ENCODE measurements around the gene PXN. TPM values are rescaled to one million over a fixed set of nuclear protein-coding genes. Genes with fewer than 3 reads are reported as not detected.

Gene PXN
- total and polyA plus RNA-seq, 2 of the 13 experiments (the other 11 are each of a cell fraction or from before 2014, with no cell fraction given), result 13.6 to 14.2 TPM

DNA sequence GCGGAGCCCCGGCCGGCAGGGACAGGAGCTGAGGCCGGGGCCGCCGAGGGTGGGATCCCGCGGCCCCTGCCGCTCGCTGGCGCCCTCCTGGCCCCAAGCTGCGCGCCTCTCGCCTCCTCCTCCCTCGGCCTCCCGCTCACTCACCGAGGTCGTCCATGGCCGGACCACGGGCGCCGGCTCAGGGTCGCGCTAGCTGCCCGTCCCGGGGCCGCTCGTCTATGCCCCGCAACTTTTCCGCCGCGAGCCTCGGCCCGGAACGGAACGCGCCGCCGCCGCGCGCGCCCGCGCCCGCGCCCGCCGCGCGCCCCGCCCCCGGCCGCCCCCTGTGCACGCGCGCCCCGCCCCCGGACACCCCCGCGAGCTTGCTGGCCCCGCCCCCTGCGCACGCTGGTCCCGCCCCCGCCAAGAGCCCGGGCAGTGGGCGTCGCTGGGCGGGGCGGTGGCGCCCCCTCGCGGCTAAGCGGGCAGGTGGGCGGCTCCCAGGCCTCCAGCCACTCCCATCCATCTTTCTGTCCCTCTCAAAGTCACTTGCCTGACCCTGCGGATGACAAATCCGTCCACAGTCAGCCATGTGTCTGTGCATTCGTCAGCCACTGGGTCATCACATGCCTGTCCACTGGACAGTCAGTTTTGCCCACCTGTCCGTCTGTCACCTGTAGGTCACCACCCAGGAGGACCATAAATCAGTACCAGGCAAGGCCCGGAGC, at the start of gene PXN (continued):
- TF ChIP-seq, protein P1, sequence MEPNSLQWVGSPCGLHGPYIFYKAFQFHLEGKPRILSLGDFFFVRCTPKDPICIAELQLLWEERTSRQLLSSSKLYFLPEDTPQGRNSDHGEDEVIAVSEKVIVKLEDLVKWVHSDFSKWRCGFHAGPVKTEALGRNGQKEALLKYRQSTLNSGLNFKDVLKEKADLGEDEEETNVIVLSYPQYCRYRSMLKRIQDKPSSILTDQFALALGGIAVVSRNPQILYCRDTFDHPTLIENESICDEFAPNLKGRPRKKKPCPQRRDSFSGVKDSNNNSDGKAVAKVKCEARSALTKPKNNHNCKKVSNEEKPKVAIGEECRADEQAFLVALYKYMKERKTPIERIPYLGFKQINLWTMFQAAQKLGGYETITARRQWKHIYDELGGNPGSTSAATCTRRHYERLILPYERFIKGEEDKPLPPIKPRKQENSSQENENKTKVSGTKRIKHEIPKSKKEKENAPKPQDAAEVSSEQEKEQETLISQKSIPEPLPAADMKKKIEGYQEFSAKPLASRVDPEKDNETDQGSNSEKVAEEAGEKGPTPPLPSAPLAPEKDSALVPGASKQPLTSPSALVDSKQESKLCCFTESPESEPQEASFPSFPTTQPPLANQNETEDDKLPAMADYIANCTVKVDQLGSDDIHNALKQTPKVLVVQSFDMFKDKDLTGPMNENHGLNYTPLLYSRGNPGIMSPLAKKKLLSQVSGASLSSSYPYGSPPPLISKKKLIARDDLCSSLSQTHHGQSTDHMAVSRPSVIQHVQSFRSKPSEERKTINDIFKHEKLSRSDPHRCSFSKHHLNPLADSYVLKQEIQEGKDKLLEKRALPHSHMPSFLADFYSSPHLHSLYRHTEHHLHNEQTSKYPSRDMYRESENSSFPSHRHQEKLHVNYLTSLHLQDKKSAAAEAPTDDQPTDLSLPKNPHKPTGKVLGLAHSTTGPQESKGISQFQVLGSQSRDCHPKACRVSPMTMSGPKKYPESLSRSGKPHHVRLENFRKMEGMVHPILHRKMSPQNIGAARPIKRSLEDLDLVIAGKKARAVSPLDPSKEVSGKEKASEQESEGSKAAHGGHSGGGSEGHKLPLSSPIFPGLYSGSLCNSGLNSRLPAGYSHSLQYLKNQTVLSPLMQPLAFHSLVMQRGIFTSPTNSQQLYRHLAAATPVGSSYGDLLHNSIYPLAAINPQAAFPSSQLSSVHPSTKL (CRISPR knock-in tag; IDR thresholded peaks at IDR 0.05), result peak; percentile 57
- TF ChIP-seq SOX13 (IDR thresholded peaks at IDR 0.05) (no peak), SOX13 (CRISPR knock-in tag; conservative IDR thresholded peaks at IDR 0.05 in 1 of 2, IDR thresholded peaks at IDR 0.05 in 1 of 2) (no peak), NR2F1 (CRISPR knock-in tag; IDR thresholded peaks at IDR 0.05) (peak; percentile 39 to 62; a peak in 2 of 4 replicates), MXI1 (IDR thresholded peaks at IDR 0.05; ENCODE audit: borderline replicate concordance, low read depth, low read length) (peak; percentile 88; the same call in 1 of the 3 replicates), HDAC6 (IDR thresholded peaks at IDR 0.05; ENCODE audit: low read depth, low read length) (no peak)
- TF ChIP-seq, protein P2, sequence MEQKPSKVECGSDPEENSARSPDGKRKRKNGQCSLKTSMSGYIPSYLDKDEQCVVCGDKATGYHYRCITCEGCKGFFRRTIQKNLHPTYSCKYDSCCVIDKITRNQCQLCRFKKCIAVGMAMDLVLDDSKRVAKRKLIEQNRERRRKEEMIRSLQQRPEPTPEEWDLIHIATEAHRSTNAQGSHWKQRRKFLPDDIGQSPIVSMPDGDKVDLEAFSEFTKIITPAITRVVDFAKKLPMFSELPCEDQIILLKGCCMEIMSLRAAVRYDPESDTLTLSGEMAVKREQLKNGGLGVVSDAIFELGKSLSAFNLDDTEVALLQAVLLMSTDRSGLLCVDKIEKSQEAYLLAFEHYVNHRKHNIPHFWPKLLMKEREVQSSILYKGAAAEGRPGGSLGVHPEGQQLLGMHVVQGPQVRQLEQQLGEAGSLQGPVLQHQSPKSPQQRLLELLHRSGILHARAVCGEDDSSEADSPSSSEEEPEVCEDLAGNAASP (CRISPR knock-in tag; IDR thresholded peaks at IDR 0.05; ENCODE audit: borderline replicate concordance), result peak; percentile 19
- TF ChIP-seq, protein P3, sequence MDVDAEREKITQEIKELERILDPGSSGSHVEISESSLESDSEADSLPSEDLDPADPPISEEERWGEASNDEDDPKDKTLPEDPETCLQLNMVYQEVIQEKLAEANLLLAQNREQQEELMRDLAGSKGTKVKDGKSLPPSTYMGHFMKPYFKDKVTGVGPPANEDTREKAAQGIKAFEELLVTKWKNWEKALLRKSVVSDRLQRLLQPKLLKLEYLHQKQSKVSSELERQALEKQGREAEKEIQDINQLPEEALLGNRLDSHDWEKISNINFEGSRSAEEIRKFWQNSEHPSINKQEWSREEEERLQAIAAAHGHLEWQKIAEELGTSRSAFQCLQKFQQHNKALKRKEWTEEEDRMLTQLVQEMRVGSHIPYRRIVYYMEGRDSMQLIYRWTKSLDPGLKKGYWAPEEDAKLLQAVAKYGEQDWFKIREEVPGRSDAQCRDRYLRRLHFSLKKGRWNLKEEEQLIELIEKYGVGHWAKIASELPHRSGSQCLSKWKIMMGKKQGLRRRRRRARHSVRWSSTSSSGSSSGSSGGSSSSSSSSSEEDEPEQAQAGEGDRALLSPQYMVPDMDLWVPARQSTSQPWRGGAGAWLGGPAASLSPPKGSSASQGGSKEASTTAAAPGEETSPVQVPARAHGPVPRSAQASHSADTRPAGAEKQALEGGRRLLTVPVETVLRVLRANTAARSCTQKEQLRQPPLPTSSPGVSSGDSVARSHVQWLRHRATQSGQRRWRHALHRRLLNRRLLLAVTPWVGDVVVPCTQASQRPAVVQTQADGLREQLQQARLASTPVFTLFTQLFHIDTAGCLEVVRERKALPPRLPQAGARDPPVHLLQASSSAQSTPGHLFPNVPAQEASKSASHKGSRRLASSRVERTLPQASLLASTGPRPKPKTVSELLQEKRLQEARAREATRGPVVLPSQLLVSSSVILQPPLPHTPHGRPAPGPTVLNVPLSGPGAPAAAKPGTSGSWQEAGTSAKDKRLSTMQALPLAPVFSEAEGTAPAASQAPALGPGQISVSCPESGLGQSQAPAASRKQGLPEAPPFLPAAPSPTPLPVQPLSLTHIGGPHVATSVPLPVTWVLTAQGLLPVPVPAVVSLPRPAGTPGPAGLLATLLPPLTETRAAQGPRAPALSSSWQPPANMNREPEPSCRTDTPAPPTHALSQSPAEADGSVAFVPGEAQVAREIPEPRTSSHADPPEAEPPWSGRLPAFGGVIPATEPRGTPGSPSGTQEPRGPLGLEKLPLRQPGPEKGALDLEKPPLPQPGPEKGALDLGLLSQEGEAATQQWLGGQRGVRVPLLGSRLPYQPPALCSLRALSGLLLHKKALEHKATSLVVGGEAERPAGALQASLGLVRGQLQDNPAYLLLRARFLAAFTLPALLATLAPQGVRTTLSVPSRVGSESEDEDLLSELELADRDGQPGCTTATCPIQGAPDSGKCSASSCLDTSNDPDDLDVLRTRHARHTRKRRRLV (CRISPR knock-in tag; IDR thresholded peaks at IDR 0.05), result no peak
- TF ChIP-seq, protein P4, sequence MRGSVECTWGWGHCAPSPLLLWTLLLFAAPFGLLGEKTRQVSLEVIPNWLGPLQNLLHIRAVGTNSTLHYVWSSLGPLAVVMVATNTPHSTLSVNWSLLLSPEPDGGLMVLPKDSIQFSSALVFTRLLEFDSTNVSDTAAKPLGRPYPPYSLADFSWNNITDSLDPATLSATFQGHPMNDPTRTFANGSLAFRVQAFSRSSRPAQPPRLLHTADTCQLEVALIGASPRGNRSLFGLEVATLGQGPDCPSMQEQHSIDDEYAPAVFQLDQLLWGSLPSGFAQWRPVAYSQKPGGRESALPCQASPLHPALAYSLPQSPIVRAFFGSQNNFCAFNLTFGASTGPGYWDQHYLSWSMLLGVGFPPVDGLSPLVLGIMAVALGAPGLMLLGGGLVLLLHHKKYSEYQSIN (CRISPR knock-in tag; IDR thresholded peaks at IDR 0.05; ENCODE audit: borderline replicate concordance), result no peak
- TF ChIP-seq, protein P5, sequence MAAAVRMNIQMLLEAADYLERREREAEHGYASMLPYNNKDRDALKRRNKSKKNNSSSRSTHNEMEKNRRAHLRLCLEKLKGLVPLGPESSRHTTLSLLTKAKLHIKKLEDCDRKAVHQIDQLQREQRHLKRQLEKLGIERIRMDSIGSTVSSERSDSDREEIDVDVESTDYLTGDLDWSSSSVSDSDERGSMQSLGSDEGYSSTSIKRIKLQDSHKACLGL (CRISPR knock-in tag; IDR thresholded peaks at IDR 0.05), result no peak
- TF ChIP-seq, protein P6, sequence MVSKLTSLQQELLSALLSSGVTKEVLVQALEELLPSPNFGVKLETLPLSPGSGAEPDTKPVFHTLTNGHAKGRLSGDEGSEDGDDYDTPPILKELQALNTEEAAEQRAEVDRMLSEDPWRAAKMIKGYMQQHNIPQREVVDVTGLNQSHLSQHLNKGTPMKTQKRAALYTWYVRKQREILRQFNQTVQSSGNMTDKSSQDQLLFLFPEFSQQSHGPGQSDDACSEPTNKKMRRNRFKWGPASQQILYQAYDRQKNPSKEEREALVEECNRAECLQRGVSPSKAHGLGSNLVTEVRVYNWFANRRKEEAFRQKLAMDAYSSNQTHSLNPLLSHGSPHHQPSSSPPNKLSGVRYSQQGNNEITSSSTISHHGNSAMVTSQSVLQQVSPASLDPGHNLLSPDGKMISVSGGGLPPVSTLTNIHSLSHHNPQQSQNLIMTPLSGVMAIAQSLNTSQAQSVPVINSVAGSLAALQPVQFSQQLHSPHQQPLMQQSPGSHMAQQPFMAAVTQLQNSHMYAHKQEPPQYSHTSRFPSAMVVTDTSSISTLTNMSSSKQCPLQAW (CRISPR knock-in tag; IDR thresholded peaks at IDR 0.05), result no peak

Data from HepG2 (cell line).